ENCODE measurements around the gene CLDN16.

GRCh38 chr3:190345027-190345821 is 42.7 kb upstream of the CLDN16 start:
- no peak for TF ChIP-seq EZH2 (IDR thresholded peaks at IDR 0.05; ENCODE audit: low read length, missing control alignments)
- no peak for TF ChIP-seq CTCF (conservative IDR thresholded peaks at IDR 0.05 in 1 of 2, IDR thresholded peaks at IDR 0.05 in 1 of 2; ENCODE audit: low read depth in 1 of 2, low read length in 2 of 2)

Data from fibroblast of lung (primary cell).